ENCODE measurements around the gene BPIFB3. TPM values are rescaled to one million over a fixed set of nuclear protein-coding genes. Genes with fewer than 3 reads are reported as not detected.
A peak's percentile ranks its signal among the peaks of the same experiment; 100 is the strongest.
"Not testable (repeated sequence)": the region's sequence is repeated elsewhere in the genome, so short reads cannot be mapped to it uniquely, and the experiment has no call there.

Gene BPIFB3
- total and polyA plus RNA-seq, 9 of the 15 experiments (the other 6 are each of a cell fraction or from before 2014, with no cell fraction given), result not detected

GRCh38 chr20:33095902-33096584 lies 42.3 kb downstream of the BPIFB3 start:
- not testable (repeated sequence) for H3K27me3 ChIP-seq (ENCODE audit: control insufficient read depth in 2 of 2, insufficient read depth in 2 of 2, low read length in 2 of 2); H3K36me3 ChIP-seq (ENCODE audit: control insufficient read depth, insufficient read depth, low read length); H4K20me1 ChIP-seq (replicated peaks; ENCODE audit: control insufficient read depth, insufficient read depth, low read length); H3K9me1 ChIP-seq (ENCODE audit: control insufficient read depth, insufficient read depth, low read length); H3K4me2 ChIP-seq (ENCODE audit: insufficient read depth, low read length); H3K79me2 ChIP-seq (ENCODE audit: control insufficient read depth, insufficient read depth, low read length); BruUV-seq (replicated peaks); H3K4me1 ChIP-seq (replicated peaks in 1 of 2; ENCODE audit: control insufficient read depth in 2 of 2, insufficient read depth in 2 of 2, low read length in 2 of 2); H3K9ac ChIP-seq (ENCODE audit: insufficient read depth in 1 of 2, low read depth in 2 of 2, low read length in 2 of 2); H3K27ac ChIP-seq (ENCODE audit: extremely low read depth, low read depth, low read length); H3K9me3 ChIP-seq (replicated peaks; ENCODE audit: control insufficient read depth, insufficient read depth, low read depth, low read length); H3K4me3 ChIP-seq; TF ChIP-seq JUND (tag; IDR thresholded peaks at IDR 0.05; ENCODE audit: borderline replicate concordance, low read depth, low read length); REST (CRISPR knock-in tag; IDR thresholded peaks at IDR 0.05; ENCODE audit: low read depth); MYC (CRISPR knock-in tag; IDR thresholded peaks at IDR 0.05; ENCODE audit: borderline replicate concordance, low read depth)
- FAIRE-seq, result peak; percentile 99
- H2AFZ ChIP-seq (ENCODE audit: low read depth, low read length), result peak overlapping the region; percentile 35; the same call in 1 of the 2 replicates
- ChIA-PET POLR2A (interaction anchor here (0.8 kb wide), 1 partner anchor 42 kb away, joined by 3 read pairs; the partner anchor contains the start of gene BPIFB3), CTCF (ENCODE audit: low intra/inter-chr PET ratio) (interaction anchor here (0.8 to 2.2 kb wide), 7 partner anchors 116 to 1034 kb away, joined by 4 to 22 read pairs (median 7); no protein-coding TSS in a partner anchor)
- DNase-seq (ENCODE audit: extremely low read depth in 1 of 4, low spot score in 3 of 4), result peak; percentile 80 to 91 (median 90)
- WGBS (ENCODE audit: insufficient coverage, low coverage, missing lambda C conversion rate), result 0% methylated on average over 6 of the region's 6 CpGs
- in situ Hi-C loops (cut with MboI) (loop anchor here (5.0 to 10.0 kb wide), 2 partner anchors 194 to 199 kb away; no protein-coding TSS in a partner anchor), intact Hi-C loops (cut with micrococcal nuclease) (loop anchor here (1.0 to 10.0 kb wide), 4 partner anchors 116 to 301 kb away; no protein-coding TSS in a partner anchor)
- ATAC-seq, result peak; percentile 99
- TF ChIP-seq SOX6 (IDR thresholded peaks at IDR 0.05) (0 out of 2 replicates have a peak, but pooled peaks have one; percentile 14), CREM (IDR thresholded peaks at IDR 0.05; ENCODE audit: low read depth) (peak; percentile 38; the same call in 1 of the 2 replicates), JUND (IDR thresholded peaks at IDR 0.05; ENCODE audit: borderline replicate concordance, low read depth, low read length) (0 out of 2 replicates have a peak, but pooled peaks have one; percentile 16), REST (IDR thresholded peaks at IDR 0.05; ENCODE audit: borderline replicate concordance) (peak; percentile 87), USF2 (CRISPR knock-in tag; IDR thresholded peaks at IDR 0.05) (0 out of 2 replicates have a peak, but pooled peaks have one; percentile 4), MYC (IDR thresholded peaks at IDR 0.05; ENCODE audit: low read depth, low read length) (peak; percentile 32; the same call in 1 of the 2 replicates), CTBP1 (IDR thresholded peaks at IDR 0.05; ENCODE audit: borderline replicate concordance) (0 out of 2 replicates have a peak, but pooled peaks have one; percentile 27), DEAF1 (CRISPR knock-in tag; IDR thresholded peaks at IDR 0.05) (peak; percentile 68)
